HepG2 (cell line): ENCODE results near the gene MRPL58. TPM values are rescaled to one million over a fixed set of nuclear protein-coding genes. Genes with fewer than 3 reads are reported as not detected.
A peak's percentile ranks its signal among the peaks of the same experiment; 100 is the strongest.

Source experiments
- ATAC-seq: fragments of 200-7000 bp; cut with Tn5 transposase; 3 replicates; pipeline ENCODE4 v1.9.1; 2020; ENCODE audit warnings: mild to moderate bottlenecking, moderate library complexity
- BruUV-seq: library from RNA; stranded (reverse); fragments of 400-500 nt; replicated peaks from 2 replicates; lab custom pipeline; 2021; lab: Mats Ljungman, UMichigan
- CTCF ChIA-PET: fragments of 300-600 bp; formaldehyde crosslinking; extraction: SDS; loops from one replicate; lab custom pipeline; 2021; ENCODE audit warnings: low total read pairs, inconsistent platforms, low intra/inter-chr PET ratio; lab: Yijun Ruan, JAX
- POLR2A ChIA-PET: fragments of 350-600 bp; sonication (Branson Sonifier 250); formaldehyde crosslinking; loops from one replicate; lab custom pipeline; 2020; ENCODE audit warnings: antibody characterized with exemption, inconsistent platforms; lab: Yijun Ruan, JAX
- DNase-seq: peaks from one replicate; pipeline ENCODE4 v3.0.0-alpha.2; 2015; ENCODE audit warnings: low spot score
- FAIRE-seq: peaks from 3 replicates; lab custom pipeline; 2011; peaks lifted over from hg19 to GRCh38; lab: Jason Lieb, UNC
- H2AFZ ChIP-seq: one replicate; pipeline ENCODE4 v1.6.1; 2011; ENCODE audit warnings: low read length, inconsistent platforms
- H3K27ac ChIP-seq: fragments of 300-600 bp; 3 replicates; pipeline ENCODE4 v1.8.0; 2011; ENCODE audit warnings: mixed run types, mild to moderate bottlenecking, mixed read lengths, low read length, inconsistent platforms; ENCODE audit not compliant: insufficient read depth; ENCODE audit errors: extremely low read length
- H3K27me3 ChIP-seq, 2 experiments: fragments of 200-600 bp in 1 of 2; 2 replicates in 1 of 2; 3 replicates in 1 of 2; pipeline versions ENCODE4 v1.6.0 to v1.8.0; 2011; ENCODE audit warnings: low read length in 2 of 2, mild to moderate bottlenecking in 2 of 2, moderate library complexity in 2 of 2, inconsistent platforms in 1 of 2; ENCODE audit not compliant: insufficient read depth in 2 of 2, control insufficient read depth in 1 of 2
- H3K36me3 ChIP-seq, 2 experiments: fragments of 200-600 bp in 1 of 2; replicated peaks in 1 of 2; 2 replicates in 1 of 2; 3 replicates in 1 of 2; pipeline versions ENCODE4 v1.5.1 to v1.8.0; 2011; ENCODE audit warnings: low read length in 2 of 2, inconsistent platforms in 1 of 2; ENCODE audit not compliant: insufficient read depth in 2 of 2, control insufficient read depth in 1 of 2
- H3K4me1 ChIP-seq: 2 replicates; pipeline ENCODE4 v1.5.1; 2012; ENCODE audit warnings: low read length, inconsistent platforms; ENCODE audit not compliant: insufficient read depth
- H3K4me2 ChIP-seq: 2 replicates; pipeline ENCODE4 v1.6.0; 2011; ENCODE audit warnings: low read depth, low read length, inconsistent platforms
- H3K4me3 ChIP-seq, 3 experiments: fragments of 200-600 bp in 1 of 3; sonication (generic), shearing (Covaris generic) in 1 of 3; replicated peaks in 1 of 3; 2 replicates each; pipeline ENCODE4 v1.5.1; 2011 to 2016; ENCODE audit warnings: low read length in 3 of 3, inconsistent platforms in 2 of 3, low read depth in 2 of 3, mild to moderate bottlenecking in 2 of 3, control low read depth in 1 of 3, mixed read lengths in 1 of 3; ENCODE audit not compliant: insufficient read depth in 1 of 3
- H3K79me2 ChIP-seq: one replicate; pipeline ENCODE4 v1.6.1; 2011; ENCODE audit warnings: low read length, inconsistent platforms; ENCODE audit not compliant: insufficient read depth
- H3K9ac ChIP-seq: 2 replicates; pipeline ENCODE4 v1.6.0; 2011; ENCODE audit warnings: mild to moderate bottlenecking, low read depth, low read length, inconsistent platforms; ENCODE audit not compliant: insufficient read depth
- H3K9me3 ChIP-seq: 2 replicates; pipeline ENCODE4 v1.5.1; 2012; ENCODE audit warnings: mild to moderate bottlenecking, low read length
- H4K20me1 ChIP-seq: 2 replicates; pipeline ENCODE4 v1.6.0; 2011; ENCODE audit warnings: inconsistent platforms, mild to moderate bottlenecking, low read length, moderate library complexity; ENCODE audit not compliant: insufficient read depth
- ADNP ChIP-seq: sonication (generic); formaldehyde crosslinking; IDR thresholded peaks from 2 replicates; pipeline ENCODE4 v1.4.0; 2020; ENCODE audit warnings: missing genetic modification reagents
- DNMT3B ChIP-seq: conservative IDR thresholded peaks from 2 replicates; pipeline ENCODE4 v1.6.1; 2016; ENCODE audit warnings: missing biosample characterization, control low read depth
- EEA1 ChIP-seq: sonication (generic); formaldehyde crosslinking; IDR thresholded peaks from 2 replicates; pipeline ENCODE4 v1.5.1; 2020; ENCODE audit warnings: mild to moderate bottlenecking, missing genetic modification reagents, borderline replicate concordance
- FOXA1 ChIP-seq, 2 experiments: fragments of 450-650 bp in 1 of 2; sonication (generic) in 1 of 2; formaldehyde crosslinking in 1 of 2; IDR thresholded peaks; 2 replicates each; pipeline versions ENCODE4 v1.4.0 to v1.6.1; 2016 to 2020; ENCODE audit warnings: missing genetic modification reagents in 1 of 2
- IKZF1 ChIP-seq: fragments of 450-650 bp; IDR thresholded peaks from 2 replicates; pipeline ENCODE4 v1.7.1; 2016
- MAFK ChIP-seq, 2 experiments: IDR thresholded peaks in 1 of 2; conservative IDR thresholded peaks in 1 of 2; 2 replicates each; pipeline ENCODE4 v1.6.1; 2011; ENCODE audit warnings: improper control_type of control experiment in 2 of 2, low read length in 2 of 2
- MAZ ChIP-seq, 2 experiments: sonication (generic) in 1 of 2; formaldehyde crosslinking in 1 of 2; IDR thresholded peaks; 2 replicates each; pipeline versions ENCODE4 v1.5.0 to v1.6.1; 2012 to 2020; ENCODE audit warnings: low read depth in 2 of 2, mild to moderate bottlenecking in 2 of 2, borderline replicate concordance in 1 of 2, improper control_type of control experiment in 1 of 2, low read length in 1 of 2, missing genetic modification reagents in 1 of 2, moderate library complexity in 1 of 2
- MED13 ChIP-seq: sonication (generic); formaldehyde crosslinking; IDR thresholded peaks from 2 replicates; pipeline ENCODE4 v1.5.0; 2020; ENCODE audit warnings: missing genetic modification reagents
- MZF1 ChIP-seq: sonication (generic); formaldehyde crosslinking; IDR thresholded peaks from 2 replicates; pipeline ENCODE4 v1.8.1; 2023; ENCODE audit warnings: mild to moderate bottlenecking, missing genetic modification reagents, borderline replicate concordance
- SRSF9 ChIP-seq: fragments of 200-400 bp; formaldehyde crosslinking; IDR thresholded peaks from 2 replicates; pipeline ENCODE4 v1.6.1; 2018; ENCODE audit warnings: borderline replicate concordance, mild to moderate bottlenecking, low read depth, low read length; ENCODE audit not compliant: insufficient read depth, poor library complexity, severe bottlenecking
- THAP11 ChIP-seq: IDR thresholded peaks from 2 replicates; pipeline ENCODE4 v1.6.1; 2016; ENCODE audit warnings: missing biosample characterization, missing genetic modification reagents
- ZNF234 ChIP-seq: sonication (generic); formaldehyde crosslinking; conservative IDR thresholded peaks from 2 replicates; pipeline ENCODE4 v1.5.1; 2020; ENCODE audit warnings: mild to moderate bottlenecking, missing genetic modification reagents
- ZNF629 ChIP-seq: sonication (generic); formaldehyde crosslinking; conservative IDR thresholded peaks from 2 replicates; pipeline ENCODE4 v1.5.0; 2020; ENCODE audit warnings: missing genetic modification reagents
- ZNF841 ChIP-seq: sonication (generic); formaldehyde crosslinking; IDR thresholded peaks from 2 replicates; pipeline ENCODE4 v1.8.1; 2023; ENCODE audit warnings: missing genetic modification reagents, borderline replicate concordance
- ZSCAN20 ChIP-seq: sonication (generic); formaldehyde crosslinking; IDR thresholded peaks from 2 replicates; pipeline ENCODE4 v1.4.0; 2020; ENCODE audit warnings: missing genetic modification reagents, mild to moderate bottlenecking, borderline replicate concordance
- WGBS: methylation state at CpG from one replicate; pipeline ENCODE4 v1.1.6; 2017; ENCODE audit warnings: low lambda C conversion rate; 5-methylcytosine and 5-hydroxymethylcytosine counted together
- in situ Hi-C: cut with HindIII; loops from 2 replicates; pipeline ENCODE4 v1.10.0; 2017; ENCODE audit warnings: low pct_unique_long_range_greater_than_20kb; ENCODE audit not compliant: extremely low pct_ligation_motif_present
- intact Hi-C: fragments of 100-400 bp; cut with micrococcal nuclease; formaldehyde crosslinking; loops from one replicate; pipeline ENCODE4 v1.10.0; 2022; ENCODE audit not compliant: unreplicated experiment
- polyA plus RNA-seq, 8 experiments: library from polyadenylated mRNA; depleted of rRNA in 3 of 8; stranded (reverse) in 7 of 8; unstranded in 1 of 8; fragments of >200 nt; fragmentation: Illumina TruSeq in 4 of 8; extraction: Trizol in 4 of 8; gene quantifications; 2 replicates each; pipeline versions ENCODE4 v1.2.1 to v1.2.3, GENCODE V29; 2011 to 2016; ENCODE audit warnings: low read depth in 4 of 8, missing spikeins in 1 of 8, mixed read lengths in 1 of 8; ENCODE audit not compliant: insufficient read depth in 1 of 8
- total RNA-seq, 5 experiments: library from RNA; depleted of rRNA; stranded (reverse); fragments of >200 nt; fragmentation: Illumina TruSeq; extraction: Trizol; gene quantifications; 2 replicates each; pipeline ENCODE4 v1.2.3, GENCODE V29; 2016; ENCODE audit warnings: low read depth in 1 of 5
- TF ChIP-seq, protein P1 (sequence below): IDR thresholded peaks from 2 replicates; pipeline ENCODE4 v1.6.1; 2016; ENCODE audit warnings: low read depth, borderline replicate concordance

Gene MRPL58
- total and polyA plus RNA-seq, 2 of the 13 experiments (the other 11 are each of a cell fraction or from before 2014, with no cell fraction given), result 44.9 to 68.9 TPM

- peak; percentile 41; the same call in 1 of the 2 replicates for TF ChIP-seq ADNP (CRISPR knock-in tag)
- TF ChIP-seq ZNF841, result 0 out of 2 replicates have a peak, but pooled peaks have one; percentile 18
- TF ChIP-seq MED13 (CRISPR knock-in tag), result 0 out of 2 replicates have a peak, but pooled peaks have one; percentile 8
- TF ChIP-seq, all 625 proteins: peak for 8; not testable (repeated sequence) for 617
These were observed 33.5 kb downstream of the MRPL58 start (continued) for GRCh38 chr17:75045946-75046406.

GRCh38 chr17:75046407-75047289 is 34.2 kb downstream of the MRPL58 start, which contains the start of the genes ATP5PD and KCTD2:
Gene ATP5PD (minus strand): TSS chr17:75046969. CDS start chr17:75042650, 4,319 bp downstream.
Gene KCTD2 (plus strand): TSS chr17:75047225. CDS start chr17:75047251, 26 bp downstream.
- Histone ChIP-seq H2AFZ (no peak within 1 kb of the TSS), H3K9ac (peak within 1 kb of the TSS; percentile 92), H4K20me1 (no peaks in the 10 kb centered on the region; the same call in 1 of the 2 replicates), H3K4me2 (peak within 1 kb of the TSS; percentile 93), H3K36me3 (peaks cover 2 to 20% of the 10 kb centered on the region in 2 experiments), H3K9me3 (no peaks in the 10 kb centered on the region), H3K27ac (peak within 1 kb of the TSS; percentile 92), H3K27me3 (no peaks in the 10 kb centered on the region; a peak in 1 of 5 replicates), H3K79me2 (peaks cover 29% of the 10 kb centered on the region), H3K4me1 (peaks cover 29% of the 10 kb centered on the region), H3K4me3 (peak within 1 kb of the TSS; percentile 75 to 98 (median 90))
- CTCF ChIA-PET, result no interaction called here
- POLR2A ChIA-PET, result interaction anchor here (0.6 to 4.8 kb wide), 16 partner anchors 11 to 409 kb away, joined by 3 to 76 read pairs (median 4); partner anchors contain the start of genes ARMC7, CDR2L, HID1 and MRPL58
- peak; percentile 97 for DNase-seq
- TSS peak; percentile 78 for BruUV-seq
- WGBS, result 2% methylated on average over 38 of the region's 72 CpGs
- in situ Hi-C loops (no loop called here), intact Hi-C loops (loop anchor here (1.0 to 5.0 kb wide), 2 partner anchors 11 to 41 kb away; partner anchors contain the start of gene SLC16A5)
- ATAC-seq, result peak; percentile 98
- peak; percentile 96 for FAIRE-seq
- TF ChIP-seq FOXA1 (IDR thresholded peaks at IDR 0.05) (no peak), FOXA1 (CRISPR knock-in tag; IDR thresholded peaks at IDR 0.05) (no peak), MAFK (conservative IDR thresholded peaks at IDR 0.05 in 1 of 2, IDR thresholded peaks at IDR 0.05 in 1 of 2; ENCODE audit: low read length in 2 of 2) (no peak), DNMT3B (CRISPR knock-in tag) (no peak; the same call in 1 of the 2 replicates), MZF1 (CRISPR knock-in tag) (no peak), ZNF629 (CRISPR knock-in tag) (0 out of 2 replicates have a peak, but pooled peaks have one; percentile 26), IKZF1 (no peak), EEA1 (CRISPR knock-in tag) (peak; percentile 60; the same call in 1 of the 2 replicates), MAZ (IDR thresholded peaks at IDR 0.05; ENCODE audit: borderline replicate concordance, low read depth, low read length) (peak; percentile 98), MAZ (CRISPR knock-in tag; IDR thresholded peaks at IDR 0.05; ENCODE audit: low read depth) (peak; percentile 96), SRSF9 (no peak), ZNF234 (CRISPR knock-in tag) (0 out of 2 replicates have a peak, but pooled peaks have one; percentile 7), THAP11 (CRISPR knock-in tag) (peak; percentile 90), ZSCAN20 (CRISPR knock-in tag) (no peak)
- TF ChIP-seq, protein P1, sequence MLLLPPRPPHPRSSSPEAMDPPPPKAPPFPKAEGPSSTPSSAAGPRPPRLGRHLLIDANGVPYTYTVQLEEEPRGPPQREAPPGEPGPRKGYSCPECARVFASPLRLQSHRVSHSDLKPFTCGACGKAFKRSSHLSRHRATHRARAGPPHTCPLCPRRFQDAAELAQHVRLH (CRISPR knock-in tag), result peak; percentile 79; the same call in 1 of the 2 replicates
